Astrocyte (in vitro differentiated cells and primary cell): ENCODE measurements around the gene SLC38A10. TPM values are rescaled to one million over a fixed set of nuclear protein-coding genes. Genes with fewer than 3 reads are reported as not detected.

ENCODE experiments used
- DNase-seq: peaks from one replicate; pipeline ENCODE4 v3.0.0-alpha.2; 2010; ENCODE audit warnings: low read depth
- FAIRE-seq: peaks from 2 replicates; lab custom pipeline; 2011; peaks lifted over from hg19 to GRCh38; lab: Jason Lieb, UNC
- H2AFZ ChIP-seq: 2 replicates; pipeline ENCODE4 v1.6.0; 2012; ENCODE audit warnings: low read depth, low read length, inconsistent platforms
- H3K27ac ChIP-seq: 2 replicates; pipeline ENCODE4 v1.5.1; 2011; ENCODE audit warnings: low read depth, low read length, inconsistent platforms
- H3K27me3 ChIP-seq: 2 replicates; pipeline ENCODE4 v1.6.0; 2011; ENCODE audit warnings: low read length, inconsistent platforms; ENCODE audit not compliant: insufficient read depth
- H3K36me3 ChIP-seq: 2 replicates; pipeline ENCODE4 v1.5.1; 2011; ENCODE audit warnings: low read length, inconsistent platforms; ENCODE audit not compliant: insufficient read depth
- H3K4me1 ChIP-seq: 2 replicates; pipeline ENCODE4 v1.5.1; 2011; ENCODE audit warnings: low read length, inconsistent platforms; ENCODE audit not compliant: insufficient read depth
- H3K4me2 ChIP-seq: 2 replicates; pipeline ENCODE4 v1.6.0; 2012; ENCODE audit warnings: low read length, inconsistent platforms
- H3K4me3 ChIP-seq: 2 replicates; pipeline ENCODE4 v1.5.1; 2011; ENCODE audit warnings: low read depth, mild to moderate bottlenecking, low read length, inconsistent platforms; ENCODE audit not compliant: insufficient read depth
- H3K79me2 ChIP-seq: 2 replicates; pipeline ENCODE4 v1.6.0; 2012; ENCODE audit warnings: mild to moderate bottlenecking, low read length, inconsistent platforms; ENCODE audit not compliant: insufficient read depth
- H3K9ac ChIP-seq: 2 replicates; pipeline ENCODE4 v1.6.0; 2012; ENCODE audit warnings: mild to moderate bottlenecking, low read length, inconsistent platforms
- H3K9me3 ChIP-seq: 2 replicates; pipeline ENCODE4 v1.5.1; 2012; ENCODE audit warnings: low read depth, mild to moderate bottlenecking, low read length, inconsistent platforms; ENCODE audit not compliant: insufficient read depth
- H4K20me1 ChIP-seq: 2 replicates; pipeline ENCODE4 v1.6.0; 2012; ENCODE audit warnings: low read length, inconsistent platforms; ENCODE audit not compliant: insufficient read depth
- H3K27ac Mint-ChIP-seq: one replicate; pipeline ENCODE4 v1.8.0; 2021; ENCODE audit warnings: mild to moderate bottlenecking, mixed read lengths; ENCODE audit not compliant: unreplicated experiment
- H3K27me3 Mint-ChIP-seq: one replicate; pipeline ENCODE4 v1.8.0; 2021; ENCODE audit warnings: low read depth, mixed read lengths; ENCODE audit not compliant: unreplicated experiment
- H3K36me3 Mint-ChIP-seq: one replicate; pipeline ENCODE4 v1.8.0; 2021; ENCODE audit warnings: low read depth, mixed read lengths; ENCODE audit not compliant: unreplicated experiment
- H3K4me1 Mint-ChIP-seq: one replicate; pipeline ENCODE4 v1.8.0; 2021; ENCODE audit warnings: low read depth, mixed read lengths; ENCODE audit not compliant: unreplicated experiment
- H3K4me3 Mint-ChIP-seq: one replicate; pipeline ENCODE4 v1.8.0; 2021; ENCODE audit warnings: mild to moderate bottlenecking, moderate library complexity, mixed read lengths; ENCODE audit not compliant: unreplicated experiment
- H3K9me3 Mint-ChIP-seq: one replicate; pipeline ENCODE4 v1.8.0; 2021; ENCODE audit warnings: mild to moderate bottlenecking, mixed read lengths; ENCODE audit not compliant: unreplicated experiment
- CTCF ChIP-seq: IDR thresholded peaks from 2 replicates; pipeline ENCODE4 v1.5.1; 2011; ENCODE audit warnings: low read depth, mild to moderate bottlenecking, inconsistent platforms, low read length, moderate library complexity; ENCODE audit not compliant: insufficient read depth
- EZH2 ChIP-seq: IDR thresholded peaks from 2 replicates; pipeline ENCODE4 v1.6.1; 2012; ENCODE audit warnings: mild to moderate bottlenecking, low read length, inconsistent platforms; ENCODE audit not compliant: insufficient read depth
- total RNA-seq: library from RNA; stranded (reverse); gene quantifications from 2 replicates; pipeline ENCODE4 v1.2.1, GENCODE V29; 2021

The SLC38A10 gene
- total RNA-seq, 1 donor from 2014 or later, result 71.4 TPM

GRCh38 chr17:81313776-81314397 lies 18.8 kb upstream of the SLC38A10 start:
- H3K9ac ChIP-seq, result no peak overlapping the region
- H3K4me1 ChIP-seq, result peaks cover 6% of the 10 kb centered on the region
- H3K79me2 ChIP-seq, result no peaks in the 10 kb centered on the region
- Mint-ChIP-seq H3K9me3 (no peaks in the 10 kb centered on the region), H3K27me3 (peaks cover 30% of the 10 kb centered on the region), H3K36me3 (no peaks in the 10 kb centered on the region), H3K4me1 (peaks cover 5% of the 10 kb centered on the region), H3K27ac (no peak overlapping the region), H3K4me3 (no peak overlapping the region)
- TF ChIP-seq CTCF (no peak), EZH2 (no peak)
- no peaks in the 10 kb centered on the region for H3K9me3 ChIP-seq
- peaks cover 2% of the 10 kb centered on the region for H3K27me3 ChIP-seq
- H2AFZ ChIP-seq, result no peak overlapping the region
- H3K4me2 ChIP-seq, result no peak overlapping the region
- H3K27ac ChIP-seq, result no peak overlapping the region
- no peak overlapping the region for H3K4me3 ChIP-seq
- FAIRE-seq (no peak), DNase-seq (no peak)
- no peaks in the 10 kb centered on the region for H4K20me1 ChIP-seq
- H3K36me3 ChIP-seq, result no peaks in the 10 kb centered on the region

GRCh38 chr17:81312624-81313325 lies 17.7 kb upstream of the SLC38A10 start:
- TF ChIP-seq CTCF (no peak), EZH2 (no peak)
- Histone ChIP-seq H3K4me2 (no peak overlapping the region), H3K4me1 (peaks cover 7% of the 10 kb centered on the region), H3K9me3 (no peaks in the 10 kb centered on the region), H2AFZ (no peak overlapping the region), H4K20me1 (no peaks in the 10 kb centered on the region), H3K9ac (no peak overlapping the region), H3K27ac (no peak overlapping the region), H3K27me3 (no peaks in the 10 kb centered on the region), H3K36me3 (no peaks in the 10 kb centered on the region), H3K4me3 (no peak overlapping the region), H3K79me2 (no peaks in the 10 kb centered on the region)
- no peak for FAIRE-seq
- Mint-ChIP-seq H3K27me3 (peaks cover 26% of the 10 kb centered on the region), H3K27ac (no peak overlapping the region), H3K4me1 (peaks cover 5% of the 10 kb centered on the region), H3K9me3 (peaks cover under 1% of the 10 kb centered on the region), H3K36me3 (no peaks in the 10 kb centered on the region), H3K4me3 (no peak overlapping the region)
- DNase-seq, result no peak

GRCh38 chr17:81311946-81312345 lies 16.8 kb upstream of the SLC38A10 start:
- Histone ChIP-seq H3K9me3 (no peaks in the 10 kb centered on the region), H3K4me1 (peaks cover 7% of the 10 kb centered on the region), H3K9ac (no peak overlapping the region), H4K20me1 (no peaks in the 10 kb centered on the region), H3K27ac (no peak overlapping the region), H2AFZ (no peak overlapping the region), H3K4me3 (no peak overlapping the region), H3K4me2 (no peak overlapping the region), H3K27me3 (no peaks in the 10 kb centered on the region), H3K36me3 (no peaks in the 10 kb centered on the region), H3K79me2 (no peaks in the 10 kb centered on the region)
- DNase-seq, result no peak
- Mint-ChIP-seq H3K9me3 (peaks cover 2% of the 10 kb centered on the region), H3K27ac (no peak overlapping the region), H3K4me1 (peaks cover 5% of the 10 kb centered on the region), H3K27me3 (peaks cover 27% of the 10 kb centered on the region), H3K36me3 (no peaks in the 10 kb centered on the region), H3K4me3 (no peak overlapping the region)
- no peak for TF ChIP-seq CTCF
- no peak for TF ChIP-seq EZH2
- FAIRE-seq, result no peak
